Upper lobe of right lung (tissue), 1 donor: ENCODE results near the gene PLSCR3. TPM values are rescaled to one million over a fixed set of nuclear protein-coding genes. Genes with fewer than 3 reads are reported as not detected.

Experiments used
- ATAC-seq: fragments of 200-7000 bp; cut with Tn5 transposase; one replicate; pipeline ENCODE4 v1.9.1; 2020; ENCODE audit warnings: mild to moderate bottlenecking, moderate library complexity
- DNase-seq: peaks from one replicate; pipeline ENCODE4 v3.0.0-alpha.2; 2020
- H3K27ac ChIP-seq: fragments of 200-600 bp; one replicate; pipeline ENCODE4 v1.8.0; 2022
- H3K27me3 ChIP-seq: fragments of 200-600 bp; one replicate; pipeline ENCODE4 v1.8.0; 2022; ENCODE audit warnings: mild to moderate bottlenecking
- H3K36me3 ChIP-seq: fragments of 200-600 bp; one replicate; pipeline ENCODE4 v1.8.0; 2022
- H3K4me1 ChIP-seq: fragments of 200-600 bp; one replicate; pipeline ENCODE4 v1.8.0; 2022
- H3K4me3 ChIP-seq: fragments of 200-600 bp; one replicate; pipeline ENCODE4 v1.8.0; 2022; ENCODE audit warnings: mild to moderate bottlenecking
- H3K9me3 ChIP-seq: fragments of 200-600 bp; one replicate; pipeline ENCODE4 v1.8.0; 2022
- intact Hi-C: fragments of 100-400 bp; cut with DNase I; formaldehyde crosslinking; loops from one replicate; pipeline ENCODE4 v1.11.0; 2022
- total RNA-seq: library from RNA; stranded (reverse); fragmentation: NEBNext Ultra II Directional; extraction: Animal tissue kit (Norgen Biotek cat#: 25700); gene quantifications from one replicate; pipeline ENCODE4 v1.2.1, GENCODE V29; 2021
- TF ChIP-seq, protein P1 (sequence below): fragments of 200-600 bp; IDR thresholded peaks from one replicate; pipeline ENCODE4 v1.8.0; 2022; ENCODE audit warnings: antibody characterized with exemption
- donor health status: DM: no; HTN: yes; CAD: no; lungs with severe emphysema.

Gene PLSCR3
- total RNA-seq, 1 donor from 2014 or later, result 30.3 TPM

DNA sequence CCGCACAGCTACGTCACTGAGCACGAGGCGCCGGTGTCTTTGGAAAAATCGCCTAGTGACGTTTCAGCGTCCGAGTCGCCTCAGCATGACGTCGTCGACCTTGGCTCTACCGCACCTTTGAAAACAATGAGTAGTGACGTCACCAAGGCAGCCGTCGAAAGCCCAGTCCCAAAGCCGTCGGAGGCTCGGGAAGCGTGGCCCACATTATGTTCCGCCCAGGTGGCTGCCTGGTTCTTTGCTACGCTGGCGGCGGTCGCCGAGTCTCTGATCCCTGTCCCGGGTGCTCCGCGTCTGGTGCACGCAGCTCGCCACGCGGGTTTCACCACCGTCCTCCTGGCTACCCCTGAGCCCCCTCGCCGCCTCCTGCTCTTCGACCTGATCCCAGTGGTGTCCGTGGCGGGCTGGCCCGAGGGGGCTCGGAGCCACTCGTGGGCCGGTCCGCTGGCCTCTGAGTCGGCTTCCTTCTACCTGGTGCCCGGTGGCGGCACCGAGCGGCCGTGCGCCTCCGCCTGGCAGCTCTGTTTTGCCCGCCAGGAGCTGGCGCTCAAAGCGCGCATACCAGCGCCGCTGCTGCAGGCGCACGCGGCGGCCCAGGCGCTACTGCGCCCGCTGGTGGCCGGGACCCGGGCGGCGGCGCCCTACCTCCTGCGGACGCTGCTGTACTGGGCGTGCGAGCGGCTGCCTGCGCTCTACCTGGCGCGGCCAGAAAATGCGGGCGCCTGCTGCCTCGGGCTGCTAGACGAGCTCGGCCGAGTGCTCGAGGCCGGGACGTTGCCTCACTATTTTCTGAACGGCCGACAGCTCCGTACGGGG, 42.4 kb upstream of the PLSCR3 start:
- TF ChIP-seq, protein P1, sequence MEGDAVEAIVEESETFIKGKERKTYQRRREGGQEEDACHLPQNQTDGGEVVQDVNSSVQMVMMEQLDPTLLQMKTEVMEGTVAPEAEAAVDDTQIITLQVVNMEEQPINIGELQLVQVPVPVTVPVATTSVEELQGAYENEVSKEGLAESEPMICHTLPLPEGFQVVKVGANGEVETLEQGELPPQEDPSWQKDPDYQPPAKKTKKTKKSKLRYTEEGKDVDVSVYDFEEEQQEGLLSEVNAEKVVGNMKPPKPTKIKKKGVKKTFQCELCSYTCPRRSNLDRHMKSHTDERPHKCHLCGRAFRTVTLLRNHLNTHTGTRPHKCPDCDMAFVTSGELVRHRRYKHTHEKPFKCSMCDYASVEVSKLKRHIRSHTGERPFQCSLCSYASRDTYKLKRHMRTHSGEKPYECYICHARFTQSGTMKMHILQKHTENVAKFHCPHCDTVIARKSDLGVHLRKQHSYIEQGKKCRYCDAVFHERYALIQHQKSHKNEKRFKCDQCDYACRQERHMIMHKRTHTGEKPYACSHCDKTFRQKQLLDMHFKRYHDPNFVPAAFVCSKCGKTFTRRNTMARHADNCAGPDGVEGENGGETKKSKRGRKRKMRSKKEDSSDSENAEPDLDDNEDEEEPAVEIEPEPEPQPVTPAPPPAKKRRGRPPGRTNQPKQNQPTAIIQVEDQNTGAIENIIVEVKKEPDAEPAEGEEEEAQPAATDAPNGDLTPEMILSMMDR, result peak; percentile 82
- Histone ChIP-seq H3K4me1 (peaks cover 46% of the 10 kb centered on the region), H3K9me3 (no peaks in the 10 kb centered on the region), H3K4me3 (peak overlapping the region; percentile 71), H3K27ac (peak overlapping the region; percentile 48), H3K27me3 (peaks cover 22% of the 10 kb centered on the region), H3K36me3 (no peaks in the 10 kb centered on the region)
- intact Hi-C loops, result no loop called here
- DNase-seq, result peak; percentile 94
- peak; percentile 87 for ATAC-seq

DNA sequence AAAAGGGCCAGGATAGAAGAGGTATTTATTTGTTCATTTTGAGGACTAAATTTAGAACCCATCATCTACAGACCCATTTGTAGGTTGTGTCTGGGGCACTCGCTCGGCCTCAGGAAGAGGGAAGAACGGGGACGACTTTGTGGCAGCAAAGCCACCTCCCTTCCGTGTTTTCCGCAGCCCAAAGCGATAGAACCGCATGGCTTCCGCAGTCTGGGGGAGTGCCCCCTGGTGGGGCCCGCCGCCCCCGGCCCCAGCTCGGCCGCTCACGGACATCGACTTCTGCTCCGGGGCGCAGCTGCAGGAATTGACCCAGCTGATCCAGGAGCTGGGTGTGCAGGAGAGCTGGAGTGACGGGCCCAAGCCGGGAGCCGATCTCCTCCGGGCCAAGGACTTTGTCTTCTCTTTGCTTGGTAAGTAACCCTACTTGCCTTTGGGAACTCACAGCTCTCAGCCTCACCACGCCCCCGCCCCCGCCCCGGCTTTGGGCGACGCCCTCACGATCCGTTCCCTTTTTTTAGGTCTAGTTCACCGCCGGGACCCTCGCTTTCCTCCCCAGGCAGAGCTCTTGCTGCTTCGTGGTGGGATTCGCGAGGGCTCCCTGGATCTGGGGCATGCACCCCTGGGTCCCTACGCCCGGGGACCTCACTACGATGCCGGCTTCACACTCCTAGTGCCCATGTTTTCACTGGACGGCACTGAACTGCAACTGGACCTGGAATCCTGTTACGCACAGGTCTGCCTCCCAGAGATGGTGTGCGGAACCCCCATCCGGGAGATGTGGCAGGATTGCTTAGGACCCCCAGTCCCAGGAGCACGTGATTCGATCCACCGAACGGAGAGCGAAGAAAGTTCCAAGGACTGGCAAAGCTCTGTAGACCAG, 41.6 kb upstream of the PLSCR3 start:
- ATAC-seq, result peak; percentile 11
- Histone ChIP-seq H3K36me3 (no peaks in the 10 kb centered on the region), H3K4me3 (peak overlapping the region; percentile 71), H3K27me3 (peaks cover 21% of the 10 kb centered on the region), H3K9me3 (no peaks in the 10 kb centered on the region), H3K27ac (peak overlapping the region; percentile 72), H3K4me1 (peaks cover 46% of the 10 kb centered on the region)
- TF ChIP-seq, protein P1, result peak; percentile 21
- intact Hi-C loops, result no loop called here
- peak; percentile 84 for DNase-seq

DNA sequence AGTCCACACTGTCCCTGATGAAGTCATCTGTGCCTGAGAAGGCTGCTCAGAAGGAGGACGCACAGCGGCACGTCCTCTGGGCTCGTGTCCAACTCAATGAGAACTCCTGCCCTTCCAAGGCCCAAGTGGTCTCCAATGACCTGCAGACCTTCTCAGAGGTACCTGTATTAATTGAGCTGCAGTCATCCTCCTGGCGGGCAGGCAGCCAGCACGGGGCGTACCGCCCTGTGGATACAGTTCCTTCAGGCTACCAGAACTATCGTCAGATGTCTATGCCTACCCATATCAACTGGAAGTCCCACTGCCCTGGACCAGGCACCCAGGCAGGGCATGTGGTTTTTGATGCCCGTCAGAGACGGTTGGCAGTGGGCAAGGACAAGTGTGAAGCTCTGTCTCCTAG, 38.0 kb upstream of the PLSCR3 start:
- intact Hi-C loops, result no loop called here
- no peak for DNase-seq
- no peaks in the 10 kb centered on the region for H3K9me3 ChIP-seq
- no peak for ATAC-seq
- no peaks in the 10 kb centered on the region for H3K36me3 ChIP-seq
- no peak overlapping the region for H3K4me3 ChIP-seq
- H3K4me1 ChIP-seq, result peaks cover 17% of the 10 kb centered on the region
- no peak overlapping the region for H3K27ac ChIP-seq
- TF ChIP-seq, protein P1, result no peak
- no peaks in the 10 kb centered on the region for H3K27me3 ChIP-seq

DNA sequence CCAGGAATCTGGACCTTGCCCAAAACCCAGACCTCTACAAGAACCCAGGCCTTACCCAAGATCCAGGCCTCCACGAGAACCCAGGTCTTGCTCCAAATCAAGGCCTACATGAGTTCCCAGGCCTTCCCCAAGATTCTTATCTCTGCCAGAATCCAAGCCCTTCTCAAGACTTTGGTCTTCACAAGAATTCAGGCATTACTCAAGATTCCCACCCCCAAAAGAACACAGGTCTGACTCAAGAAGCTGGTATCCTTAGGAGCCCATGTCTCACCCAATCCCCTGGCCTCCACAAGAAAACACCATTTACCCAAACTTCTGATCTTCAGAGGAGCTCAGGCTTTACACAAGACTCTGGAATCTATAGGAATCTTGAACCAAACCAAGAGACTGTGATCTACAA, 36.9 kb upstream of the PLSCR3 start:
- ATAC-seq, result no peak
- H3K4me3 ChIP-seq, result no peak overlapping the region
- DNase-seq, result no peak
- no peaks in the 10 kb centered on the region for H3K27me3 ChIP-seq
- peaks cover 8% of the 10 kb centered on the region for H3K4me1 ChIP-seq
- TF ChIP-seq, protein P1, result no peak
- no peaks in the 10 kb centered on the region for H3K36me3 ChIP-seq
- H3K9me3 ChIP-seq, result no peaks in the 10 kb centered on the region
- no peak overlapping the region for H3K27ac ChIP-seq
- intact Hi-C loops, result no loop called here

DNA sequence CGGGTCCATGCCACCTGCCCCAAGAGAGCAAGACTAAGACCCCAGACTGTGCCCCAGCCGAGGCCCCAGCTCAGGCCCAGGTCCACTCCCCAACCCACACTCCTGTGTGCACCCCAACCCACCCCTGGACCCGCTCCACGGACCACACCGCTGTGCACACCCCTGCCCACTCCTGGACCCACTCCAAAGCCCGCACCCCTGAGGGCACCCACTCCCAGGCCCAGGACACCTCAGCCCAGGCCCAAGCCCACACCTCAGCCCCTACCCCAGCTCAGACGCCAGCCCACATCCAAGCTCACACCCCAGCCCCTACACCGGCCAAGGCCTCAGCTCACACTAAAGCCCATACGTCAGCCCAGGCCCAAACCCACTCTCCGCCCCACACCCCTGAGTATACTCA, 35.4 kb upstream of the PLSCR3 start:
- Histone ChIP-seq H3K36me3 (no peaks in the 10 kb centered on the region), H3K4me1 (no peaks in the 10 kb centered on the region), H3K9me3 (no peaks in the 10 kb centered on the region), H3K4me3 (no peak overlapping the region), H3K27me3 (no peaks in the 10 kb centered on the region), H3K27ac (no peak overlapping the region)
- intact Hi-C loops, result no loop called here
- ATAC-seq, result peak; percentile 6
- no peak for DNase-seq
- TF ChIP-seq, protein P1, result no peak
